GM19397 (cell line): ENCODE data around the gene TARBP2.

Experiments used
- ATAC-seq: cut with Tn5 transposase; IDR thresholded peaks from one replicate; pipeline ENCODE4 v1.9.1; 2021; ENCODE audit warnings: mild to moderate bottlenecking, moderate library complexity; ENCODE audit not compliant: unreplicated experiment

Gene TARBP2

GRCh38 chr12:53493610-53494391 is 7.3 kb upstream of the TARBP2 start:
- ATAC-seq = no peak

GRCh38 chr12:53495903-53496751 is 5.0 kb upstream of the TARBP2 start:
- ATAC-seq = no peak

GRCh38 chr12:53496752-53497032 is 4.4 kb upstream of the TARBP2 start:
- ATAC-seq = no peak

- no peak for ATAC-seq
Observed at GRCh38 chr12:53497461-53497860, 3.6 kb upstream of the TARBP2 start.

GRCh38 chr12:53498235-53498630 is 2.9 kb upstream of the TARBP2 start:
- no peak for ATAC-seq

GRCh38 chr12:53499266-53500141 is 1.6 kb upstream of the TARBP2 start, which contains the start of gene MAP3K12:
Gene MAP3K12, minus strand, starts transcription at chr12:53499458. Its CDS starts 12,067 bp downstream, at chr12:53487391.
- no peak for ATAC-seq

- no peak for ATAC-seq
Observed at GRCh38 chr12:53500142-53500775, 824 bp upstream of the TARBP2 start.

- no peak for ATAC-seq
Observed at GRCh38 chr12:53501615-53502181, 615 bp downstream of the TARBP2 start.

- no peak for ATAC-seq
Observed at GRCh38 chr12:53502331-53502730, 1.2 kb downstream of the TARBP2 start.

- ATAC-seq = no peak
Observed at GRCh38 chr12:53502983-53503728, 2.1 kb downstream of the TARBP2 start.

- ATAC-seq = no peak
Observed at GRCh38 chr12:53504004-53504920, 3.2 kb downstream of the TARBP2 start.

- no peak for ATAC-seq
Observed at GRCh38 chr12:53505086-53505485, 4.0 kb downstream of the TARBP2 start.

GRCh38 chr12:53505555-53506449 is 4.7 kb downstream of the TARBP2 start:
- ATAC-seq = no peak

GRCh38 chr12:53506450-53506785 is 5.3 kb downstream of the TARBP2 start:
- ATAC-seq = no peak

- no peak for ATAC-seq
Observed at GRCh38 chr12:53506881-53507602, 6.0 kb downstream of the TARBP2 start, which contains the start of gene NPFF. Gene NPFF, minus strand, starts transcription at chr12:53507484. Its CDS starts 10 bp downstream, at chr12:53507474.

GRCh38 chr12:53507603-53507885 is 6.5 kb downstream of the TARBP2 start:
- no peak for ATAC-seq

GRCh38 chr12:53508534-53509170 is 7.6 kb downstream of the TARBP2 start:
- ATAC-seq = peak; percentile 61
